Testis (tissue), 2 donors: ENCODE data around the gene ATL3.

ENCODE experiments used
- POLR2A ChIP-seq: fragments of 450-650 bp; IDR thresholded peaks from one replicate; pipeline ENCODE4 v1.6.1; 2017; ENCODE audit warnings: antibody characterized with exemption, mild to moderate bottlenecking, moderate library complexity
- TF ChIP-seq, protein P1 (sequence below), 3 experiments: fragments of 450-650 bp in 2 of 3; fragments of 200-600 bp in 1 of 3; sonication (generic) in 1 of 3; IDR thresholded peaks; one replicate each; pipeline ENCODE4 v1.5.1; 2016 to 2019; ENCODE audit warnings: antibody characterized with exemption in 3 of 3, mild to moderate bottlenecking in 2 of 3, moderate library complexity in 1 of 3

DNA sequence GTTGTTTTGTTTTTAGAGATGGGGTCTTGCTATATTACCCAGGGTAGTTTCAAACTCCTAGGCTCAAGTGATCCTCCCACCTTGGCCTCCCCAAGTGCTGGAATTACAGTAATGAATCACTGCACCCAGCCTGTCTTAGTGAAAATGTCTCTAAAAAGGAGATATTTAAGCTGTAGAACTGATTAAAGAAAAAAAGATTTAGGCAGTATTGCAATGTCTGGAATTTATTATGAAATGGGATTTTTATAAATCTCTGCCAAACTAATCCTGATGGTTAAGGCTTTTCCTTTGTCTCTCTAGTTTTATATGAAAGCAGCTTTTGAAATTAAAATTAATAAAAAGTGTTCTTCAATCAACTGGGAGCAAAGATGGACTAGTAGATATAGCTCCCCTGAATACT, 59.0 kb downstream of the ATL3 start:
- TF ChIP-seq, protein P1, sequence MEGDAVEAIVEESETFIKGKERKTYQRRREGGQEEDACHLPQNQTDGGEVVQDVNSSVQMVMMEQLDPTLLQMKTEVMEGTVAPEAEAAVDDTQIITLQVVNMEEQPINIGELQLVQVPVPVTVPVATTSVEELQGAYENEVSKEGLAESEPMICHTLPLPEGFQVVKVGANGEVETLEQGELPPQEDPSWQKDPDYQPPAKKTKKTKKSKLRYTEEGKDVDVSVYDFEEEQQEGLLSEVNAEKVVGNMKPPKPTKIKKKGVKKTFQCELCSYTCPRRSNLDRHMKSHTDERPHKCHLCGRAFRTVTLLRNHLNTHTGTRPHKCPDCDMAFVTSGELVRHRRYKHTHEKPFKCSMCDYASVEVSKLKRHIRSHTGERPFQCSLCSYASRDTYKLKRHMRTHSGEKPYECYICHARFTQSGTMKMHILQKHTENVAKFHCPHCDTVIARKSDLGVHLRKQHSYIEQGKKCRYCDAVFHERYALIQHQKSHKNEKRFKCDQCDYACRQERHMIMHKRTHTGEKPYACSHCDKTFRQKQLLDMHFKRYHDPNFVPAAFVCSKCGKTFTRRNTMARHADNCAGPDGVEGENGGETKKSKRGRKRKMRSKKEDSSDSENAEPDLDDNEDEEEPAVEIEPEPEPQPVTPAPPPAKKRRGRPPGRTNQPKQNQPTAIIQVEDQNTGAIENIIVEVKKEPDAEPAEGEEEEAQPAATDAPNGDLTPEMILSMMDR (IDR thresholded peaks at IDR 0.05) = no peak
- no peak for TF ChIP-seq POLR2A
